Memory B cell (primary cell): ENCODE data around the gene AKAP10.
"Not testable (repeated sequence)": the region's sequence is repeated elsewhere in the genome, so short reads cannot be mapped to it uniquely, and the experiment has no call there.

ENCODE experiments used
- ATAC-seq: fragments of 150-1000 bp; cut with Tn5 transposase; 2 replicates; pipeline ENCODE4 v1.10.0; 2021; ENCODE audit warnings: low read depth, mild to moderate bottlenecking, moderate library complexity
- DNase-seq, 2 donors: peaks; one replicate each; pipeline ENCODE4 v3.0.0; 2022; ENCODE audit warnings: low spot score in 2 of 2
- H3K27ac Mint-ChIP-seq: one replicate; pipeline ENCODE4 v1.8.0; 2022; ENCODE audit warnings: mild to moderate bottlenecking, moderate library complexity, mixed read lengths
- H3K27me3 Mint-ChIP-seq: one replicate; pipeline ENCODE4 v1.8.0; 2022; ENCODE audit warnings: mixed read lengths
- H3K36me3 Mint-ChIP-seq: one replicate; pipeline ENCODE4 v1.8.0; 2022; ENCODE audit warnings: mild to moderate bottlenecking, mixed read lengths
- H3K4me1 Mint-ChIP-seq: one replicate; pipeline ENCODE4 v1.8.0; 2022; ENCODE audit warnings: mixed read lengths
- H3K4me3 Mint-ChIP-seq: one replicate; pipeline ENCODE4 v1.8.0; 2022; ENCODE audit warnings: mild to moderate bottlenecking, moderate library complexity, mixed read lengths
- H3K9me3 Mint-ChIP-seq: one replicate; pipeline ENCODE4 v1.8.0; 2022; ENCODE audit warnings: mixed read lengths

The AKAP10 gene

DNA sequence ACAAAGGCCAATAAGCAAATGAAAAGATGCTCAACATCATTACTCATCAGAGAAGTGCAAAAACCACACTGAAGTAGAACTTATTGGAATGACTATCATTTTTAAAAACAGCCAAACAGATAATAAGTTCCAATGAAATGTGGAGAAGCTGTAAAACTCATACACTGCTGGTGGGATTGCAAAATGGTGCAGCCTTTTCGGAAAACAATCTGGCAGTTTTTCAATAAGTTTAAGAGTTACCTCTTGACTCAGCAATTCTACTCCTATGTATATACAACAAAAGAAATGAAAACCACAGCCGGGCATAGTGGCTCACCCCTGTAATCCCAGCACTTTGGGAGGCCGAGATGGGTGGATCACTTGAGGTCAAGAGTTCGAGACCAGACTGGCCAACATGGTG is 49.3 kb downstream of the AKAP10 start:
- Mint-ChIP-seq H3K4me1 (no peaks in the 10 kb centered on the region), H3K4me3 (no peak overlapping the region), H3K36me3 (peaks cover 20% of the 10 kb centered on the region), H3K27ac (peak overlapping the region; percentile 11), H3K27me3 (no peaks in the 10 kb centered on the region), H3K9me3 (no peaks in the 10 kb centered on the region)
- no peak for DNase-seq
- no peak for ATAC-seq

- H3K27ac Mint-ChIP-seq = peak overlapping the region; percentile 2
Measured at GRCh38 chr17:19915245-19915978, 62.2 kb downstream of the AKAP10 start.

GRCh38 chr17:19911033-19911432 is 66.6 kb downstream of the AKAP10 start:
- H3K27me3 Mint-ChIP-seq = no peaks in the 10 kb centered on the region
- peaks cover 46% of the 10 kb centered on the region for H3K36me3 Mint-ChIP-seq
- ATAC-seq (no peak), DNase-seq (no peak)
- H3K4me3 Mint-ChIP-seq = no peak overlapping the region
- no peaks in the 10 kb centered on the region for H3K9me3 Mint-ChIP-seq
- no peak overlapping the region for H3K27ac Mint-ChIP-seq
- H3K4me1 Mint-ChIP-seq = no peaks in the 10 kb centered on the region

More at GRCh38 chr17:19915245-19915978, 62.2 kb downstream of the AKAP10 start:
- Mint-ChIP-seq H3K9me3 (no peaks in the 10 kb centered on the region), H3K4me1 (no peaks in the 10 kb centered on the region), H3K27me3 (no peaks in the 10 kb centered on the region), H3K4me3 (no peak overlapping the region), H3K36me3 (peaks cover 37% of the 10 kb centered on the region)
- ATAC-seq = no peak
- no peak for DNase-seq

DNA sequence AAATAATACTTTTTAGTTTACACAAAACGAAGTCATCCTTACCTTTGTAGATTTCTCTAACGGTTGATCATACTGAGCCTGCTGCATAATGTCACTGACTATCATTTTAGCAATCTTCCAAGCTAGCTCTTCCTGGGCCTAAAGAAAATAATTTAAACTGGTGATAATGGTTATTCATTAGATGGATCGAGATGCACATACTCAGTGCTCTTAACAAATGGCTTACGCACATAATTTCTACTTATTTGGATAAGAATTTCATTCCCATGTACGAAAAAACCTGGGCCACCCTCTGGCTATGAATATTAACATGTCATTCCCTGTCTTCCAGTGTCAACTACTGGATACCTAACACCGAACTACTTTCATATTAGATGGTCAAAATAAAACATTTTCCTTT is 68.5 kb downstream of the AKAP10 start:
- Mint-ChIP-seq H3K9me3 (no peaks in the 10 kb centered on the region), H3K36me3 (peaks cover 42% of the 10 kb centered on the region), H3K4me1 (no peaks in the 10 kb centered on the region), H3K4me3 (no peak overlapping the region), H3K27ac (no peak overlapping the region), H3K27me3 (no peaks in the 10 kb centered on the region)
- DNase-seq (no peak), ATAC-seq (no peak)

- ATAC-seq = no peak
- Mint-ChIP-seq H3K9me3 (no peaks in the 10 kb centered on the region), H3K4me3 (no peak overlapping the region), H3K4me1 (no peaks in the 10 kb centered on the region), H3K36me3 (peaks cover 36% of the 10 kb centered on the region), H3K27ac (no peak overlapping the region), H3K27me3 (no peaks in the 10 kb centered on the region)
- no peak for DNase-seq
Measured at GRCh38 chr17:19905502-19905901, 72.1 kb downstream of the AKAP10 start.

DNA sequence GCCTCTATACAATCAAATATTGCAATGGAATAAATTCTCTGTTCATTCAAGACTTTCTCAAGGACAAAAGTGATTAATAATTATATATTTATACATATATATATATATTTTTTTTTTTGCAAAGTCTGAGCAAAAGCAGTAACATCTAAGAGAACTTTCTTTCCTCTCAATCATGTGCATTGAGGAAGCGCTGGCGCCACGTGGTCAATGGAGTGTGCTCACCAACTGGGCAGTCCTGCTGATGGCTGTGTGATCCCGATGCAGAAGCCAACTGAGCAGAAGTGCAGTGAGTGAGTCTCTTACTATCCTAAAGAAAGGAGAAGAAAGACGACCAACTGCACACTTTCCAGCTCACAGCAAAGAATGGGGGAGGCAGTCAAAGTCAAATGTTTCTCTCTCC is 72.7 kb downstream of the AKAP10 start:
- Mint-ChIP-seq H3K27me3 (no peaks in the 10 kb centered on the region), H3K27ac (no peak overlapping the region), H3K4me3 (no peak overlapping the region), H3K4me1 (no peaks in the 10 kb centered on the region), H3K36me3 (peaks cover 33% of the 10 kb centered on the region), H3K9me3 (no peaks in the 10 kb centered on the region)
- ATAC-seq (no peak), DNase-seq (no peak)

DNA sequence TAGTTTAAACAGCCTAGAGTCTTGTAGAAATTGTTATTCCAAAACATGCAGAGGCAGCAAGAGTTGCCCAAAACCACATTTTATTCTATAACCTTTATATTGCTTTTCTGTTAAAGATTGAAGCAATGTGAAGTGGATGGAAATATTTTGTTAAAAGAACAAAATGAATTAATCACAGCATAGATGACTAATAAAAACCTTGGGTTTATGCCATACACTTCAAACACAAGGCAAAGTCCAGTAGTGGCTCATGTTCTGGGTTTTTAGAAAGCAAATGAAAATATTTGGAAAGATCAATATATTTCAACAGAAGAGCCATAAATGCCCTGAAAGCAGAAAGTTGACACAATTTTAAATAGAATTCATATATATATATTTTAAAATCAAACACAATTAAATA is 73.2 kb downstream of the AKAP10 start:
- Mint-ChIP-seq H3K4me1 (no peaks in the 10 kb centered on the region), H3K4me3 (no peak overlapping the region), H3K27me3 (no peaks in the 10 kb centered on the region), H3K9me3 (no peaks in the 10 kb centered on the region), H3K36me3 (peaks cover 30% of the 10 kb centered on the region), H3K27ac (no peak overlapping the region)
- ATAC-seq (no peak), DNase-seq (no peak)

GRCh38 chr17:19900809-19901208 is 76.8 kb downstream of the AKAP10 start:
- no peaks in the 10 kb centered on the region for H3K4me1 Mint-ChIP-seq
- no peaks in the 10 kb centered on the region for H3K9me3 Mint-ChIP-seq
- ATAC-seq (no peak), DNase-seq (no peak)
- H3K4me3 Mint-ChIP-seq = no peak overlapping the region
- peaks cover 9% of the 10 kb centered on the region for H3K36me3 Mint-ChIP-seq
- no peak overlapping the region for H3K27ac Mint-ChIP-seq
- H3K27me3 Mint-ChIP-seq = no peaks in the 10 kb centered on the region

DNA sequence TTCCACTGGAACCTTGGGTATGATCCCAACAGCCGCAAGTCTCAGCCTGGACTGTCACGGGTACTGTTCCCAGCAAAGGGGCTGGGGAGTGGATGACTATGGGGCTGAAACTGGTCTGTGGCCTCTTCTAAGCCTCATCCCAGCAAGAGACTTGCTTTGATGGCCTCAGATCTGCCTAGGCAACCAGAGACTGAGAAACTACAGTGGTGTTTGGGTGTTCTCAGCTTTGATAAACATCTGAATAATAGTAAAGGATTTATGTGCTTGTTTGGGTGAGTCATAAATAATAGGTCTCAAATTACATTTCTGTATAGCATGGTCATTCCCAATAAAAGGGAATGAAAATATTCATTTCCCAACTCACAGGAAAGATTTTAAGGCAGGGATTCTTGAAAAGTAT is 79.7 kb downstream of the AKAP10 start:
- Mint-ChIP-seq H3K9me3 (no peaks in the 10 kb centered on the region), H3K36me3 (no peaks in the 10 kb centered on the region), H3K4me1 (no peaks in the 10 kb centered on the region), H3K4me3 (no peak overlapping the region), H3K27ac (no peak overlapping the region), H3K27me3 (no peaks in the 10 kb centered on the region)
- ATAC-seq = no peak
- DNase-seq = no peak

- H3K9me3 Mint-ChIP-seq = no peaks in the 10 kb centered on the region
- H3K27ac Mint-ChIP-seq = peak overlapping the region; percentile 15
- H3K27me3 Mint-ChIP-seq = no peaks in the 10 kb centered on the region
- no peaks in the 10 kb centered on the region for H3K4me1 Mint-ChIP-seq
- ATAC-seq (no peak), DNase-seq (no peak)
- no peaks in the 10 kb centered on the region for H3K36me3 Mint-ChIP-seq
- no peak overlapping the region for H3K4me3 Mint-ChIP-seq
Measured at GRCh38 chr17:19897090-19897837, 80.4 kb downstream of the AKAP10 start.

- no peak overlapping the region for H3K4me3 Mint-ChIP-seq
- no peaks in the 10 kb centered on the region for H3K9me3 Mint-ChIP-seq
- ATAC-seq (no peak), DNase-seq (no peak)
- H3K4me1 Mint-ChIP-seq = no peaks in the 10 kb centered on the region
- H3K27me3 Mint-ChIP-seq = no peaks in the 10 kb centered on the region
- H3K27ac Mint-ChIP-seq = peak overlapping the region; percentile 15
- no peaks in the 10 kb centered on the region for H3K36me3 Mint-ChIP-seq
Measured at GRCh38 chr17:19896679-19897078, 80.9 kb downstream of the AKAP10 start.

DNA sequence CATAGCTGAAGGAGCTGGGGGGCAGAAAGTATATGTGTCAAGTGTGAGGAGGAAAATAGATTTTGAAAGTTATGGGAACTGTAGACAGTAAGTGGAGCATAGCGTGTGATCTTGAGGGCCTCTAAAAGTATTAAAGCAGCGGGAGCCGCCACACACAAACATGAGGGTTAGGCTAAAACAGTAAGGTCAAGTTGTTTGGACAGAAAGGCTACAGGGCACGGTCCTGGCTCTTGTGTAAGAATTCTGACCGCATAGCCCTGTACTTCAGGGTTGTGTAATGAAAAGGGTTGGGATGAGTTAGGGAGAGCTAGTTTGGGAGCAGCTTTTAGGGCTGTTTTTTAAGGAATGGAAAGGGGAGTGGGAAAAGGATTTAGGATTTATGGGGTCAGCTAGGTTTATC is 87.1 kb downstream of the AKAP10 start:
- not testable (repeated sequence) for H3K4me3 Mint-ChIP-seq, H3K27me3 Mint-ChIP-seq, H3K36me3 Mint-ChIP-seq, DNase-seq, H3K27ac Mint-ChIP-seq, H3K4me1 Mint-ChIP-seq, H3K9me3 Mint-ChIP-seq, ATAC-seq

GRCh38 chr17:19890001-19890400 is 87.6 kb downstream of the AKAP10 start:
- ATAC-seq, H3K9me3 Mint-ChIP-seq: not testable (repeated sequence)

DNA sequence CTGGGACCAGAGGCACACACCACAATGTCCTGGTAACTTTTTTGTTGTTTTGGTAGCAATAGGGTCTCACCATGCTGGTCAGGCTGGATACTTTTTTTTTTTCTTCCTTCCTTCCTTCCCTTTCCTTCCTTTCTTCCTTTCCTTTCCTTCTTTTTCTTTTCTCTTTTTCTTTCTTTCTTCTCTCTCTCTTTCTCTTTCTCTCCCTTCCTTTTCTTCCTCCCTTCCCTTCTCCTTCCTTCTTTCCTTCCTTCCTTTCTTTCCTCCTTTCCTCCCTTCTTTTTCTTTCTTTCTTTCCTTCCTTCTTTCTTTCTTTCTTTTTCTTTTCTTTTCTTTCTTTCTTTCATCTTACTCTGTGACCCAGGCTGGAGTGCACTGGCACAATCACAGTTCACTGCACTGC is 91.5 kb downstream of the AKAP10 start:
- H3K4me1 Mint-ChIP-seq = no peaks in the 10 kb centered on the region
- ATAC-seq = no peak

More at GRCh38 chr17:19890001-19890400, 87.6 kb downstream of the AKAP10 start:
- not testable (repeated sequence) for H3K36me3 Mint-ChIP-seq, H3K27ac Mint-ChIP-seq, H3K4me1 Mint-ChIP-seq, H3K27me3 Mint-ChIP-seq, H3K4me3 Mint-ChIP-seq, DNase-seq

More for the DNA sequence above, 91.5 kb downstream of the AKAP10 start:
- DNase-seq = no peak
- Mint-ChIP-seq H3K27ac (no peak overlapping the region), H3K27me3 (peaks cover 2% of the 10 kb centered on the region), H3K4me3 (no peak overlapping the region), H3K36me3 (no peaks in the 10 kb centered on the region), H3K9me3 (no peaks in the 10 kb centered on the region)
